Measurements from ENCODE around the gene CPAMD8. TPM values are rescaled to one million over a fixed set of nuclear protein-coding genes. Genes with fewer than 3 reads are reported as not detected.
"Not testable (repeated sequence)": the region's sequence is repeated elsewhere in the genome, so short reads cannot be mapped to it uniquely, and the experiment has no call there.

Gene CPAMD8
- total RNA-seq, 1 donor from 2014 or later: 0.26 TPM

GRCh38 chr19:16946951-16947940 is 79.4 kb downstream of the CPAMD8 start:
- DNase-seq (ENCODE audit: low read depth, low spot score): no peak

DNA sequence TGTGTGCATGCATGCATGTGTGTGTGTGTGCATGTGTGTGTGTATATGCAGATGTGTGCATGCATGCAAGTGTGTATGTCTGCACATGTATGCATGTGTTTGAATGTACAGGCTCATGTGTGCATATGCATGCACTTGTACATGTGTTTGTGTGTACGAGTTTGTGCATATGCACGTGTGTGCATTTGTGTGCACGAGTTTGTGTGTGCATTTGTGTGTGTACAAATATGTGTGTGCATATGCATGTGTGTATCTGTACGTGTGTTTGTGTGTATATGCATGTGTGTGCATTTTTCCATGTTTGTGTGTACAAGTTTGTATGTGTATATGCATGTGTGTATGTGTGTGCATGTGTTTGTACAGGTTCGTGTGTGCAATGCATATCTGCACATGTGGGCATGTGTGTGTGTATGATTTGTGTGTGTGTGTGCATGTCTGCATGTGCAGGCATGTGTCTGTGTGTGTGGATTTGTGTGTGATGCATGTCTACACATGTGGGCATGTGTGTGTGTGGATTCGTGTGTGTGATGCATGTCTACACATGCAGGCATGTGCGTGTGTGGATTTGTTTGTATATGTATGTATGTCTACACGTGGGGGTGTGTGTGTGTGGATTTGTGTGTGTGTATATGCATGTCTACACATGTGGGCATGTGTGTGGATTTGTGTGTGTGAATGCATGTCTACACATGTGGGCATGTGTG is 80.7 kb downstream of the CPAMD8 start:
- no peak for DNase-seq (ENCODE audit: low read depth, low spot score)

- no peak for DNase-seq (ENCODE audit: low read depth, low spot score)
These were observed 81.3 kb downstream of the CPAMD8 start for GRCh38 chr19:16945364-16945714.

- no peak for DNase-seq (ENCODE audit: low read depth, low spot score)
These were observed 81.8 kb downstream of the CPAMD8 start for GRCh38 chr19:16944626-16945363.

- no peak for DNase-seq (ENCODE audit: low read depth, low spot score)
These were observed 82.5 kb downstream of the CPAMD8 start for GRCh38 chr19:16943942-16944625.

GRCh38 chr19:16943090-16943489 is 83.5 kb downstream of the CPAMD8 start:
- DNase-seq (ENCODE audit: low read depth, low spot score): not testable (repeated sequence)

- DNase-seq (ENCODE audit: low read depth, low spot score): no peak
These were observed 84.0 kb downstream of the CPAMD8 start for GRCh38 chr19:16942583-16942982.

- no peak for DNase-seq (ENCODE audit: low read depth, low spot score)
These were observed 86.0 kb downstream of the CPAMD8 start for GRCh38 chr19:16940626-16941025.

DNA sequence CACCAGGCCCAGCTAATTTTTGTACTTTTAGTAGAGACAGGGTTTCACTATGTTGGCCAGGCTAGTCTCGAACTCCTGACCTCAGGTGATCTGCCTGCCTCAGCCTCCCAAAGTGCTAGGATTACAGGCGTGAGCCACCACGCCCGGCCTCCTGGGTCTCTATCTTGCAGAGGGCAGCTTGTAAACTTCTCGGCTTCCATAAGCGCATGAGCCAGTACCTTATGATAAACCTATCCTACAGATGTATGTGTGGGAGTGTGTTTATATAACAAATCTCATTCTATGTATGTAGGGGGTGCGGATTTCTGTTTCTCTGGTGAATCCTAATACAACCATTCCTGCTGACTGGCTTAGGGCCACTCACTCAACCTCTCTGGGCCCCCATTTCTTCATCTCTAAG is 86.5 kb downstream of the CPAMD8 start:
- DNase-seq (ENCODE audit: low read depth, low spot score): not testable (repeated sequence)

DNA sequence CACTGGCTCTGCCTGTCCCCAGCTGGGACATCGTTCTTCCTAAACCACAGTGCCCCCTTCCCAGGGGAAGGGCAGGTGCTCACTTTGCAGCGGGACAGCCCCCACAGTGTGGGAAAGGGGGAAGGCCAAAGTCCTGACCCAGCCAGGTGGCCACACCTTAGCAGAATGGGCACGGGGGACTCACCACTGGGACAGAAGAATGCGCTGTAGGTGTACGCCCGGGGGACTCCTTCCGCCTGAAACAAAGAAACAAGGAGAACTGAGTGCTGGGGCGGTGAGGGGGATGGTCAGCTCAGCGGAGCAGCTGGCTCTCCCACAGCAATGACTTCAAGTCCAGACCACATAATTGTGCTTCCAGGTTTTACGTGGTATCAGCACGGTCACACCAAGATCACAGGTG is 88.4 kb downstream of the CPAMD8 start:
- no peak for DNase-seq (ENCODE audit: low read depth, low spot score)

DNA sequence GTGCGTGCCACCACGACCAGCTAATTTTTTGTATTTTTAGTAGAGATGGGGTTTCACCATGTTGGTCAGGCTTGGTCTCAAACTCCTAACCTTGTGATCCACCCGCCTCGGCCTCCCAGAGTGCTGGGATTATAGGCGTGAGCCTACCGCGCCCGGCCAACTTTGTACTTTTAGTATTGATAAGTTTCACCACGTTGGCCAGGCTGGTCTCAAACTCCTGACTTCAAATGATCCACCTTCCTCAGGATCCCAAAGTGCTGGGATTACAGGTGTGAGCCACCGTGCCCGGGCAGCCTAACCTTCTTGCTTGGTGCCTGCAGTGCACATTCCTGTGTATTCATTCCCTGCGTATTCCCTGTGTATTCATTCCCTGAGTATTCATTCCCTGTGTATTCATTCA is 88.8 kb downstream of the CPAMD8 start:
- DNase-seq (ENCODE audit: low read depth, low spot score): not testable (repeated sequence)

- no peak for DNase-seq (ENCODE audit: low read depth, low spot score)
These were observed 89.7 kb downstream of the CPAMD8 start for GRCh38 chr19:16936901-16937300.

DNA sequence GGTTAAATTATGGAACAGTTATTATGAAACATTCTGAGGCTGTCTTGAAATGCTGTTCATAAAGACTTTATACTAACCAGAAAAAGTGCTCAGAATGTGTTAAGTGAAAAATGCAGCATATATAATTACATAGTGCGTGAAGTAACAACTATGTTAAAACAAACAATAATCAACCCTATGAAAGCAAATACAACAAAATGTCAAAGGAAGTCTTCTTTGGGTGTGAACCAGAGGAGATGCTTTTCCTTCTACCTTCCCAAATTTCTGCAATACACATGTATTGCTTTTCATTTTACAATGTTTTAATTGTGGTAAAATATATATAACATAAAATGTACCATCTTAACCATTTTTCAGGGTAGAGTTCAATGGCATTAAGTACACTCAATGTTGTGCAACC is 92.1 kb downstream of the CPAMD8 start:
- DNase-seq (ENCODE audit: low read depth, low spot score): no peak

- DNase-seq (ENCODE audit: low read depth, low spot score): no peak
These were observed 95.3 kb downstream of the CPAMD8 start for GRCh38 chr19:16931306-16931705.

- DNase-seq (ENCODE audit: low read depth, low spot score): no peak
These were observed 95.9 kb downstream of the CPAMD8 start for GRCh38 chr19:16930753-16931152.

GRCh38 chr19:16928916-16929315 is 97.7 kb downstream of the CPAMD8 start:
- no peak for DNase-seq (ENCODE audit: low read depth, low spot score)

DNA sequence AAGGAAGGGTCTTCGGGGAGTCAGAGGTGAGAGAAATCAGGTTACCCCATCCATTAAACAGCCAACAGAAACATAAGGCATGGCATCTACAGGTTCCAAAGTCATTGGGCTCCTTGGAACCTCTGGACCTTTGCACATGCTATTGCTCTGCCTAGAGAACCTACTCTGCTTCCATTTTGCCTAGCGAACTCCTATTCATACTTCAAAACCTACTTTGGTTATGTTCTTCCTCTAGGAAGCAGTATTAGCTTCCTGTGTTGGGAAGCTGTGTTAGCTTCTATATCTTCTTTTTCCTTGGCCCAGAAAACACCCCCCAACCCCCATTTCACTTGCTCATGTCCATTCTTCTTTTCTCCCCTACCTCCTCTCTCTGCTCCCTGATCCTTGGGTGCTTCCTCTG is 98.3 kb downstream of the CPAMD8 start:
- DNase-seq (ENCODE audit: low read depth, low spot score): no peak

DNA sequence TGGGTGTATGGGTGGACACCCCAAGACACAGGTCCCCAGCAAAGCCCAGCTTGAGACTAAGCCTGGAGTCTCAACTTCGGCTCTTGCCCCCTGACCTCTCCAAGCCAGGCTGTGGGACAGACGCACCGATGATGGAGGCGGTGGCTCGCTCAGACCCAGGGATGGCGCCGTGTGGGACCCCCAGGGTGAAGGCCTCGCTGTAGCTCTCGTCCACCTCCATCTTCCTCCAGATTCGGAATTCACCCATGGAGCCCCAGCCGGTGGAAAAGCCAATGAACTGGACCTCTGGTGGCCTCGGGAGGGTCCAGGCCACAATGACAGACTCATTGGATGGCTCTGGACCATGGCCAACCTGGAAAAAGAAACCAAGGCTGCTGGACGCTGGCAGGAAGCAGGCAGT is 98.7 kb downstream of the CPAMD8 start:
- no peak for DNase-seq (ENCODE audit: low read depth, low spot score)

- DNase-seq (ENCODE audit: low read depth, low spot score): no peak
These were observed 103.7 kb downstream of the CPAMD8 start for GRCh38 chr19:16922949-16923348.

GRCh38 chr19:16922592-16922934 is 104.0 kb downstream of the CPAMD8 start:
- no peak for DNase-seq (ENCODE audit: low read depth, low spot score)

Measured in pulmonary artery endothelial cell (primary cell).